NCI-H748 (cell line): ENCODE data around the gene SIRT4.

Experiments used
- DNase-seq: peaks from one replicate; lab custom pipeline; 2025; ENCODE audit not compliant: unreplicated experiment; lab: John Stamatoyannopoulos, UW

The SIRT4 gene

GRCh38 chr12:120278137-120279069 lies 23.7 kb upstream of the SIRT4 start:
- DNase-seq: no peak

- DNase-seq: no peak
These were observed 18.8 kb upstream of the SIRT4 start for GRCh38 chr12:120283318-120283717.

- no peak for DNase-seq
These were observed 17.7 kb upstream of the SIRT4 start for GRCh38 chr12:120284381-120284780.

- DNase-seq: no peak
These were observed 15.2 kb upstream of the SIRT4 start for GRCh38 chr12:120286768-120287490.

GRCh38 chr12:120287491-120287890 lies 14.6 kb upstream of the SIRT4 start:
- no peak for DNase-seq

GRCh38 chr12:120290609-120291305 lies 11.4 kb upstream of the SIRT4 start:
- peak; percentile 68 for DNase-seq

- DNase-seq: no peak
These were observed 9.8 kb upstream of the SIRT4 start for GRCh38 chr12:120292411-120292660.

- DNase-seq: peak; percentile 99
These were observed 9.2 kb upstream of the SIRT4 start, which contains the start of gene RNU4-1 for GRCh38 chr12:120292661-120293531. Gene RNU4-1 (minus strand): TSS chr12:120293237.

GRCh38 chr12:120314220-120314619 lies 12.1 kb downstream of the SIRT4 start:
- peak; percentile 13 for DNase-seq

GRCh38 chr12:120316798-120317223 lies 14.7 kb downstream of the SIRT4 start:
- DNase-seq: peak; percentile 31

GRCh38 chr12:120317224-120318105 lies 15.3 kb downstream of the SIRT4 start:
- DNase-seq: peak; percentile 100

GRCh38 chr12:120321382-120322202 lies 19.5 kb downstream of the SIRT4 start:
- DNase-seq: no peak

GRCh38 chr12:120323772-120324171 lies 21.7 kb downstream of the SIRT4 start:
- no peak for DNase-seq

- DNase-seq: no peak
These were observed 22.8 kb downstream of the SIRT4 start for GRCh38 chr12:120324841-120325417.

- DNase-seq: no peak
These were observed 25.5 kb downstream of the SIRT4 start, which contains the start of gene PLA2G1B for GRCh38 chr12:120327593-120327992. Gene PLA2G1B (minus strand): TSS chr12:120327779. CDS start chr12:120327753, 26 bp downstream.

GRCh38 chr12:120328228-120328627 lies 26.1 kb downstream of the SIRT4 start:
- no peak for DNase-seq

GRCh38 chr12:120331390-120331789 lies 29.3 kb downstream of the SIRT4 start:
- no peak for DNase-seq

GRCh38 chr12:120332041-120332440 lies 29.9 kb downstream of the SIRT4 start:
- DNase-seq: no peak
